ENCODE measurements around the gene DDO.

DNA sequence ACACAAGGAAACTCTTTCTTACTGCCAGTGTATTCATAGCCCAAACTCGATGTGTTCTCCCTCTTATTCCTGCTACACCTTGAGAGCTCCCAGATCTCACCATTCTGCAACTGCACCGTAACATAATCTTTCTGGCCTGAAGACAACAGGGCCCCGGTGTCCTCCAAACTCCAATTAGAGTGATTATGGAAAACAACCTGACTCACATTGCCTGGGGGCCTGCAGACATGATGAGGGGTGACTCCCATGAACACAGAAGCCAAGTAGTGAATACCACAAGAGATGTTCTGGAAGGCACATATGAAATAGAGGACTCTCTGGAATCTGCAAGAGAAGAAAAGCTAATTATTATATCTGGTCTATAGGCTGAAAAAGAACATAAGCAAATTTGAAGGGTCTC lies 41.3 kb upstream of the DDO start:
- TF ChIP-seq EZH2 (IDR thresholded peaks at IDR 0.05) (no peak), POLR2AphosphoS5 (IDR thresholded peaks at IDR 0.05; ENCODE audit: borderline replicate concordance, low read depth, low read length) (no peak), FOXP2 (optimal IDR thresholded peaks at IDR 0.05; ENCODE audit: control extremely low read depth, extremely low read length, insufficient read depth) (no peak)
